ENCODE measurements around the gene ZNF142.

The ZNF142 gene, protein sequence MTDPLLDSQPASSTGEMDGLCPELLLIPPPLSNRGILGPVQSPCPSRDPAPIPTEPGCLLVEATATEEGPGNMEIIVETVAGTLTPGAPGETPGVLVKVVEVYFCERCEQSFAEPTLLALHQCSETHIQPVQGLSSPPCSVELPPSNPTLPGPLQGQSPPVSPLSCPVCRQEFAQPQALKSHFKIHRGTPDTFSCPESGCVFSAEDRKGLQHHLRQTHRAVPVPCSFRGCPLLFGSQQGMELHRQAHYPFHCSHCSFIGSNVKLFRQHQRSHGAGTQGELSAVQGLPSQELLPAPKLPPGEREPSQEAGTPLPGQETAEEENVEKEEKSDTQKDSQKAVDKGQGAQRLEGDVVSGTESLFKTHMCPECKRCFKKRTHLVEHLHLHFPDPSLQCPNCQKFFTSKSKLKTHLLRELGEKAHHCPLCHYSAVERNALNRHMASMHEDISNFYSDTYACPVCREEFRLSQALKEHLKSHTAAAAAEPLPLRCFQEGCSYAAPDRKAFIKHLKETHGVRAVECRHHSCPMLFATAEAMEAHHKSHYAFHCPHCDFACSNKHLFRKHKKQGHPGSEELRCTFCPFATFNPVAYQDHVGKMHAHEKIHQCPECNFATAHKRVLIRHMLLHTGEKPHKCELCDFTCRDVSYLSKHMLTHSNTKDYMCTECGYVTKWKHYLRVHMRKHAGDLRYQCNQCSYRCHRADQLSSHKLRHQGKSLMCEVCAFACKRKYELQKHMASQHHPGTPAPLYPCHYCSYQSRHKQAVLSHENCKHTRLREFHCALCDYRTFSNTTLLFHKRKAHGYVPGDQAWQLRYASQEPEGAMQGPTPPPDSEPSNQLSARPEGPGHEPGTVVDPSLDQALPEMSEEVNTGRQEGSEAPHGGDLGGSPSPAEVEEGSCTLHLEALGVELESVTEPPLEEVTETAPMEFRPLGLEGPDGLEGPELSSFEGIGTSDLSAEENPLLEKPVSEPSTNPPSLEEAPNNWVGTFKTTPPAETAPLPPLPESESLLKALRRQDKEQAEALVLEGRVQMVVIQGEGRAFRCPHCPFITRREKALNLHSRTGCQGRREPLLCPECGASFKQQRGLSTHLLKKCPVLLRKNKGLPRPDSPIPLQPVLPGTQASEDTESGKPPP (N-terminal part only)

DNA sequence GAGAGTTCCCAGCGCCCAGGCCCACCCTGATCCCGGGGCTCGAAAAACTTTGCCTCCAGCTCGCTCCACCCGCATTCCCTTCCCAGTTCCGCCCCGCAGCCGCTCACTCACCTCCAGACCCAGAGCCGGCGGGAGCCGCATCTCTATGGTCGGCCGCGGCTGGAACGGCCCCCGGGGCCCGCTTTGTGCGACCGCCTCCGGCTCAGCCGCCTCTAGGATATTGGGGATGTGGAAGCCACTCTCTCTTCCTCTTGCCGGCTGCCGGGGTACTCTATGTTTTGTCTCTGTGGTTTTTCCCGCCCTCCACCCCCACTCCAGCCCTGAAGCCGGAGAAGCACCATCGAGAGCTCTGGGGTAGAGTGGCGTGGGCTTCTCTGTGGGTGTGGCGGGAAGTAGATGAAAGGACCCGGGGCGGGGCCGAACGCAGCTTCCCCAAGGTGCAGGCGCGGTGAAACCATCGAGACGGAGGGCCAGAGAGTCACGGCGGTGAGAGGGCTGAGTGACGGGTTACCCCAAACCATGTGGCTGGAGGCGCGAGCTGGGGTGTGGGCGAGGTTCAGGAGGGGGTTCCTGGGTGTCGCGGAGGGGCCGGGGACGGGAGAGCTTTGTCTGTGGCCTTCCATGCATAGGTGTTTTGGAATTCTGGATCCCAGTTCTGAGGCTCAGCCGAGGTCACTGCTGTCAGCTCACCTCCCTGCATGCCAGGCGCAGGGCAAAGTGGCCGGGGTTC, at the start of gene ZNF142, which contains the start of gene BCS1L:
Gene ZNF142 (minus strand): TSS at position 366 of the 730 bp plus-strand sequence. CDS start 3,194 bp downstream, outside the sequence.
Gene BCS1L (plus strand): TSS at position 426 of the 730 bp plus-strand sequence. CDS start 1,305 bp downstream, outside the sequence.
- peak; percentile 94 for DNase-seq

DNA sequence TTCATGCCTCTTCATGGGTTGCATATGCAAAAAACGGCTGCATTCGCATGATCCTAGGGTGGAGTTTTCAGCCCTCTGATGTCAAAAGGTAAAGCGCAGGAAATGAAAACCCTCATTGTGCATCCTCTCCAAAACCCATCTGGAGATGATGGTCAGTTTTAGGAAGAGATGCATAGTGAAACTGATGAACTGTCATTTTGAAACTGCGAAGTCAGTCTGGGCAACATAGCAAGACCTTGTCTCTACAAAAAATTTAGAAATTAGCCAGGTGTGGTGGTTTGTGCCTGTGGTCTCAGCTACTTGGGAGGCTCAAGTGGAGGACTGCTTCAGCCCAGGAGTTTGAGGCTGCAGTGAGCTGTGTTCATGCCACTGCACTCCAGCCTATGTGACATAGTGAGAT, 48.7 kb upstream of the ZNF142 start:
- no peak for DNase-seq

DNA sequence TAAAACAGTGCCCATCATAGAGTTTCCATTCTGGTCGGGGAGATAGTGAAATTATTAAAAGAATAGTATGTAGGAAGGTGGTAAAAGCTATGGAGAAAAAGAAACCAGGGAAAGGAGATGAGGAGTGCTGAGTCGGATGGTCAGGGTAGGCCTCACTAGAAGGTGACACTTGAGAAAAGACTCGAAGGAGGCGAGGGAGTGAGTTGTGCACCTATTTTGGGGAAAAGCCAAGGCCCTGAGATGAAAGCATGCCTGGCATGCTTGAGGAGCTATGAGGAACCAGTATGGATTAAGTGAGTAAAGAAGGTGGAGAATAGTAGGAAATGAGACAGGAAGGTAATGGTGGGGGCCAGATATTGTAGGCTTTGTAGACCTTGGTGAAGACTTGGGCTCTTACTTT, 43.9 kb upstream of the ZNF142 start:
- DNase-seq: no peak

DNA sequence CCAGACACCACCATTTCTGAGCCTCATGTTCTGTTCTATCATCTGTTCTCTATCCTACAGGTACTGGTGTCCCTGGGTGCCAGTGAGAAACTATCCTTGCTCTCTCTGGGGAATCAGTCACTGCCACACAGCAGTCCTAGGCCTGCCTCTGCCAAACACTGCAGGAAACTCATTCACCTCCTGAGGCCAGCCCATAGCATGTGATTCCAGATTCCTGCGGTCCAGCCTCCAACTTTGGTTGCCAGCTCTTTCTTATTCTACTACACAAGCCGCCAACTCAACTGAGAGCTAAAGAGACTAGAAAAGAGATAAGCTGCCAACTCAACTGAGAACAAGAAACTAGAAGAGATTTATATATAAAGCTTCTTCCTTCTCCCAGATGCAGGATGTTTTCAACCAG, 42.4 kb upstream of the ZNF142 start:
- DNase-seq: no peak

DNA sequence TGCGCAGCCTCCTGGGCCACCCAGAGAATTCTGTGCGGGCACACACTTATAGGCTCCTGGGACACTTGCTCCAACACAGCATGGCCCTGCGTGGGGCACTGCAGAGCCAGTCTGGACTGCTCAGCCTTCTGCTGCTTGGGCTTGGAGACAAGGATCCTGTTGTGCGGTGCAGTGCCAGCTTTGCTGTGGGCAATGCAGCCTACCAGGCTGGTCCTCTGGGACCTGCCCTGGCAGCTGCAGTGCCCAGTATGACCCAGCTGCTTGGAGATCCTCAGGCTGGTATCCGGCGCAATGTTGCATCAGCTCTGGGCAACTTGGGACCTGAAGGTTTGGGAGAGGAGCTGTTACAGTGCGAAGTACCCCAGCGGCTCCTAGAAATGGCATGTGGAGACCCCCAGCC, 39.5 kb upstream of the ZNF142 start:
- no peak for DNase-seq

DNA sequence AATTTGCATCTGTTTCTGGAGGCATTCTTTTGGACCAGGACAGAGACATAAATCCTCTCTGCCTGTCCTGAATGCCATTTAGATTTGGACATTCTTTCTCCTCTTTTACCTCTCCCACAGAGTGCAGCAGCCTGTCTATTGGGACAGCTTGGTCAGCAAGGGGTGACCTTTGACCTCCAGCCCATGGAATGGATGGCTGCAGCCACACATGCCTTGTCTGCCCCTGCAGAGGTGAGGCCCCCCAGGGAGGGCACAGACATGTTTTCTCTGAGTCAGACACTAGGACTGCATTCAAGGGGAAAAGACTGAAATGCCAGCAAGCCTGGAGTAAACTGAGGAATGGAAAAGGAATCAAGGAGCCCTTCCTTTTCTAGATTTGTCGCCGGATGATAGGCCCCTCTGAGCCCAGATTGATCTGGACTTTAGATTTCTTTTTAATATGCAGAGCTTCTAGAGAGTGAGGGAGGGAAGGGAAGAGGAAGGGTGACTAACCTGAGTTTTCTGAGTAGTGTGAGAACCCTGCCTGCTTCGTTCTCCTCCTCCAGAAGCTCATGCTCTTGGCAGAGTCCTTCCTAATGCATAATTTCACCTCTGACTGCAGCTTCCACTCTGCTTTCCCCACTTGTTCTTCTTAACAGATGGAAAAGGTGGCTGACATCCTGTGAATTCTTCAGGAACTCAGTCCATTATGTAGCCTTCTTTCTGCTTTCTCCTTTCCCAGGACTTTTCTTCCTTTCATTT, 35.2 kb upstream of the ZNF142 start:
- no peak for DNase-seq

DNA sequence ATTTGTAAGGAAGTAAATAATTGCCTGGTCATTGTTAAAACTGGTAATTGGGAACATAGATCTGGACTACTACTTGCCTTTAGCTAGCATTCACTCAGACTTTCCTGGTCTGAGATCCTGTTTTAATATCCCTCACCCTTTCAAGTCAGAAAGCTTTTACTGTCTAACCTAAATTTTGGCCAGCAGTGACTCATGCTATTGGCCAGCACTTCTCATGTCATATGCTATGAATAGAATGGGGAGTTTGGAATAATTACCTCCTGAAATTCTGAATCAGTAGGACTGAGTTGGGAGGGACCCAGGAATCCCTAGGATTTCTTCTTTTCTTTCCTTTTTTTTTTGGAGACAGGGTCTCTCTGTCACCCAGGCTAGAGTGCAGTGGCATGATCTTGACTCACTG, 31.8 kb upstream of the ZNF142 start:
- DNase-seq: peak; percentile 30

DNA sequence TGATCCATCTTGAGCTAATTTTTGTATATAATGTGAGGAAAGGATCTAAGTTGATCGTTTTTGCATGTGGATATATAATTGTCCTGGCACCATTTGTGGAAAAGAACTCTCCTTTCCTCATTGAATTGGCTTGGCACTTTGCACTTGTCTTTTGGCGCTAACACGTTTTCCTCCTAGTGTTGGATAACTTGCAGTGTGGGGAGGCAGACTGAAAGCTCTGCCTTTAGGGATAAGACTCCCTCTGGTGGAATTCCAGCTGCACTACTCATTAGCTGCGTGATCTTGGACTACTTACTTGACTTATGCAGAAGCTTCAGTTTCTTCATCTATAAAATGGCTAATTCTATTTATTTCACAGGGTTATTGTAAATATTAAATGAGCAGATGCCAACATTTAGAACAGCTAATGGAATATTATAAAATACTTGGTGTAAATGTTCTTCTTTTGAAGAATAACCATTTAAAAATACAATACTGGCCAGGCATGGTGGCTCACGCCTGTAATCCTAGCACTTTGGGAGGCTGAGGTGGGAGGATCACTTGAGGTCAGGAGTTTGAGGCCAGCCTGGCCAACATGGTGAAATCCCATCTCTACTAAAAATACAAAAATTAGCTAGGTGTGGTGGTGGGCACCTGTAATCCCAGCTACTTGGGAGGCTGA, 28.1 kb upstream of the ZNF142 start:
- DNase-seq: peak; percentile 80

DNA sequence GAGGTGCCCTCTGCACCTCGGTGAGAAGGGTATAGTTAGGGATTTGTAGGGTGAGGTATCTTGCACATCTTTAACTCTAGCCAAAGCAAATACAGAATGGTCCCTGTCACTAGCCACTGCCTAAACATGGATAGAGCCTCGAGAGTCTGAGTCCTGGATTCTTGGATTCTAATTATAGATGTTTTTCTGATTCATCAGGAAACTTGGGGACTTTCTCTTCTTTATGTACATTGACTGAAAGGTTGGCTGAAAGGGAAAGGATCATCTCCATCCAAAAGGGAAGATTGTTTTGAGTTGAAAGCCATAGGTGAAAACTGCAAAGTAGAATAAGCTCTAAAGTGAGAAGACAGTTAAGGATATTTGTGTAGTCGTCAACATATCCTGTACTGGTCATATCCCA, 20.6 kb upstream of the ZNF142 start:
- DNase-seq: no peak

DNA sequence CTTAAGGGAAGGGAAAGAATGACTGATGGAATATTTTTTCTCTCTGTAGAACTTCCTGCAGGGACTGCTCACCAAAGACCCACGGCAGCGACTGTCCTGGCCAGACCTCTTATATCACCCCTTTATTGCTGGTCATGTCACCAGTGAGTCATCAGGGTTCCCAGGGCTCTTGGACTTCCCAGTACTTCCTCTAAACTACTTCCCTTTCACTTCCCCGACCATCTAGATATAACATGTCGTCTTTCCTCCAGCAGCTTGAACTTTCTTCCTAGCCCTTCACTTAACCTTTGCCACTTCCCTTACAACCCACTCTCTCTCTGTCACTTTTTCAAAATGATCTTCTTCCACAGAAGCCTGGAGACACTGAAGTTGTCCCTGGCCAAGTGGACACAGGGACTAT, 19.7 kb upstream of the ZNF142 start:
- DNase-seq: no peak

DNA sequence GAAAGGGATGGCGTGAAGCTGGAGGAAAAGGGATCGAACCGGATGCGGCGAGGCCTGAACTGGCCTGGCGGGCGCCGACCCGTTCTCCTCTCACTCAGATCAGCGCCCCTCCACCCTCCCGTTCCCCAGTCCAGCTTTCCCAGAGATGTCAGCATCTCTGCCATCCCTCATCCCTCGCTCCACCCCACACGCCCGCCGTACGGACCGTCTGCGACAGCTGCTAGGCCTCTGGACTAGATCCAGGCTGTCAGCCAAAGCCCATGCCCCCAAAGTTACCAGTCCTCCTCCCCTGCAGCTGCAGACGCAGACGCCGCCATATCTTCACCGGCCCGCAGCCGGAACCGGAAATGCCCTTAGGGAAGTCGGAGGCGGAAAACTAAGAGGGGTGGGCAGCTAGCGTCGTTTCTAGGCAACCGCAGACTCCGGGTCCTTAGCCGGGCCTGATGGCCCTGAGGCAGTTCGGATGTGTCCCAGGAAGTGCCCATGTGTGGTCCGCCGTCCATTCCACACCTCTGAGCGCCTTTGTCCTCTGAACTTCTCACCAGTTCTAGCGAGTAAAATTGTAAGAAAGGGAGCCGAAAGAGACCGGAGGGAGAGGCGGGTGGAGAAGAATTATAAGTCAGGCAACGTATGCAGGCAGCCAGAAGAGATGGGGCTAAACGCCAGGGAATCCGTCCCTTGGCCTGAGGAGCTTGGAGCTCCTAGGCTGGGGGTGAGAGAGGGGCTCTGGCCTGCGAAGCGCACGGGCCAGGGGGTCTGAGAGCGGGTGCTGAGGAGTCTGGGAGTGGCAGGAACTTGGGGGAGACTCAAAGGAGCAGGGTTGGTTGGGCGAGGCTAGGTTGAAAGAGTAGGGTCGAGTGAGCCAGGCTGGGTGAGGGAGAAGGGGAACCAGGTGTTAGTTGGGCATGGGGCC, 12.5 kb upstream of the ZNF142 start, which contains the start of the genes RNF25 and STK36:
Gene RNF25 (minus strand): TSS at position 349 of the 913 bp plus-strand sequence. CDS start 32 bp downstream, at position 317.
Gene STK36 (plus strand): TSS at position 433 of the 913 bp plus-strand sequence. CDS start 744 bp downstream, outside the sequence.
- peak; percentile 94 for DNase-seq

DNA sequence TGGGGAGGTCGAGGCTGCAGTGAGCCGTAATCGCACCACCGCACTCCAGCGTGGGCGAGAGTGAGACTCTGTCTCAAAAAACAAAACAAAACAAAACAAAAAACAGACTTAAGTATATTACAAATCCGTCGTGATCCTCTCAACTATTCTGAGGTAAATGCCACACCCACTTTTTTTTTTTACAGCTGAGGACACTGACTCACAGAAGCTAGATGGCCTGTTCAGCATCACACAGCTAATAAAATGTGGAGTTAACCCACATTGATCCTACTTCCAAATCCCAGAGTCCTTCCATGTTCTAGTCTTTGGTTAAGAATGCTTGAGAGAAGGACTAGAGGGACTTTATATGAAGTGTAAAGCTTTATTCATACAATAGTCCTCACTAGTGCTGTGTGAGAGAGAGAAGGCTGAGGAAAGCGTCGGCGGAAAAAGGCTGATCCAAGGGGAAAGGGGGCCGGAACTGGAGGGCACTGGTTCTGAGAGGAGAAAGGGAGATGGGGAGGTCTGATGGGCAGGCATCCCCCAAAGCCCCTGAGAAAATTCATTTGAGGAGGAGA, 11.8 kb upstream of the ZNF142 start:
- DNase-seq: no peak

DNA sequence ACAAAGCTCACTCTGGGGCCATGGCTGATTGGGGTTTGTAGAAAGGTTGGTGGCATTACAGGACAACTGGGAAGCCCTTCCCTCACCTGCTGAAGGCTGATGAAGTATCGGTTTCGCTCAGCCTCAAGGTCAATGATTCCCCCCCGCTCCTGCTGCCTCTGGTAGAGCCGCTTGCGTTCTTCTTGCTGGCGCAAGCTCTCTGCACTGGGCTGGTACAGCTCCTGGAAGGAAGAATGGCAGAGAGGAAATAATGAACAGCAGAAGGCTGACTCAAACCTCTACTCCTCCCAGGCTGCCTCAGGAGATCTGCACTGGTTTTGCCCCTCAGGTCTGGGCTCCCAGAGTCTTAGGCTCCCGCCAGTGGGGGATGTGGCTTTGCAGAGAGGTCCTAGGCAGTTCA, 5.2 kb upstream of the ZNF142 start:
- no peak for DNase-seq

DNA sequence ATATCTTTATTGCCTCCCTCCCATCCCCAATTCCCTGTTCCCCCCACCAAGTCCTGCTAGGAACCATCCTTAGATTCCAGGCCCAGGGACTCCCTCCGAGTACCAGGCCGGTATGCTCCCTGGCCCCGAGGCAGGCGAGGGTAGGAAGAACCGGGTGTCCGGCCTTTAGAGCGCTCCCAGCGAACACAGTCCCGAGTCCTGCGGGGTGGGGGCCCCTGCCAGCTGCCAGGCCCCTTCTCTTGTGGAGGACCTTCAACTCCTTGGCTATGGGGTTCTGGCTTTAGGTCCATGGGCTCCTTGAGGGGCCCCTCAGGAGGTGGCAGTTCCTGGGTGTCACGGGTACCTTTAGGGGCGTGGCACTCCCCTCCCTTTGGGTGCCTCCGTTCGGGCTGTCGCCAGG, 4.5 kb upstream of the ZNF142 start:
- no peak for DNase-seq

DNA sequence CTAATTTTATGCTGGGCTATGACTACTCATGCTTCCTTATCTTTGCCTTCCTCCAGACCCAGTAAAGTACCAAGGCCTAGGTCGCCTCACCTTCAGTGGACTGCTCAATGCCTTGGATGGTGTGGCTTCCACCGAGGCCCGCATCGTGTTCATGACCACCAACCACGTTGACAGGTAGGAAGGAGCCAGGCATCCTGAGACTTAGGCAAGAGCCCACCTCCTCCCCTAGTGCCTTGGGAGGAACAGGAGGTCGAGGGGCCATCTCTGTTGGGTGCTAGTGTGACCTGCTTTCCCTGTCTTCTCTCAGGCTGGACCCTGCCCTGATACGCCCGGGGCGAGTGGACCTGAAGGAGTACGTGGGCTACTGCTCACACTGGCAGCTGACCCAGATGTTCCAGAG, 3.4 kb upstream of the ZNF142 start:
- no peak for DNase-seq

DNA sequence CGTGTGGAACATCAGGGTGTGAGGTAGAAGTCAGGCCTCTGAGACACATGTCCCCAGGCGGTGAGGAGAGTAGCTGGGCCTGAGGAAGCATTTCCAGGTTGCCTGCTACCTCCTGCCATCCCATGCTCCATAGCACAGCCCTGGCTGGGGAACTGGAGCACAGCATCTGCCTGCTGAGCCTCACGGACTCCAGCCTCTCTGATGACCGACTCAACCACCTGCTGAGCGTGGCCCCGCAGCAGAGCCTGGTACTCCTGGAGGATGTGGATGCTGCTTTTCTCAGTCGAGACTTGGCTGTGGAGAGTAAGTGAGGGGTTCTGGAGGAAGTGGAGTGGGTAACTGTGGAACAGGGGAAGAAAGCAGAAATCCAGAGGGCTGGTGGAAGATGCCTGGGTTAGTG, 3.0 kb upstream of the ZNF142 start:
- no peak for DNase-seq

DNA sequence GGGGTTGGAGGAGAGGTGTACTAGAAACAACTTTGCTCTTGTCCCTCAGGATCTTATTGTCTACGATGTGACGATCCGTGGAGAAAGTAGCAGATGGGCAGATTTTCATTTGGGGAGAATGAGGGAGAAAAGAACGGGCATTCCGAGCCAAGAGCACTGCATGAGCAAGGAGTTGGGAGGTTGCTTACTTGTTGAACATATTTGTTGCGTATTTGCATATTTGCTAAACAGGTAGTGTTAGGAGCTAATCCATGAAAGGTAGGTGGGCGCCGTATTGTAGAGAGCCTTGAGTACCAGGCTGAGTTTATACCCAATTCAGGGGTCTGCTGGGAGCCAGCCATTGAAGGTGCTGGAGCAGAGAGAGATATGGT, 550 bp upstream of the ZNF142 start:
- DNase-seq: no peak

DNA sequence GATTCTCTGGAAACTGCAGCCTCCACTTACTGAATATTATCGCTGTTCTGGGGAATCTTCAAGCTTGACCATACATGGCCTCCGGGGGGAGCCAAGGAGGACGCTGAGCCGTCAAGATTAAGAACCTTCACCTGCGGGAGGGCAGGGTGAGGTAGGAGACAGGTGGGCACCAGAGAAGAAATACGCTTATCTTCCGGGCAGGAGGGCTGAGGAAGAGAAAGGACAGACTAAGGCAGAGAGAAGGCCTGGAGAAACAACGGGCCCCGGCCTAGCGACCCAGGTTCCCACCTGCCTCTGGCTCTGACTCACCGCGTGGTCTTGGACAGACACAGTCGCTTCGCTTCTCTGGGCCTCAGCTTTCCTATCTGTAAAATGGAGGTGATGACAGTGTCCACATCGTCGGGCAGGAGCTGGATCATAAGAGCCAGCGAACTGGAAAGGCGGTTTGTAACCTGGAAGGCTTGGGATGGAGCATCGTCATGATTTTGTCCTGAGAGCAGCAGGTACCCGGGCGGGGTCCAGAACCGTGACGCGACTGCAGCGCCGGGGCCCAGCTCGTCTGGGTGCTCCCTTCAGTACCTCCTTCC, 659 bp downstream of the ZNF142 start:
- peak; percentile 30 for DNase-seq

DNA sequence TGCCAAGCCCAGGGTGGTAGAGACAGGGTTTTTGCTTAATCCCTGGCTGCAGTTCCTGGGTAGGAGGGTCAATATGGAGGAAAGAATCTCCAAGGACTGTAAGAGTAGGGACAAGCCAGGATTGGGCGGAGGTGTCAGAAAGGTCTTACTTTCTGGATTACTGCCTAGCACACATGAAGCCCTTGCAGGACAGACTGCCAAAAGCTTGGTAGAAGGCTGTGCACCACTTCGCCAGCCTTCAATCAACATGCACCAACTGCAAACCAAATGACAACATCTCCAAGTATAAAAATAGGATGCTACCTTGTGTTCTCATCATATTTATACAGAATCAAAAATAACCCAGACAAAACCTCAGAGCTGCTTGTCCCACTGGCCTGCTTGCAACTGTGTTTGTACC, 3.7 kb downstream of the ZNF142 start:
- no peak for DNase-seq
